Measurements from ENCODE around the gene RNF20. TPM values are rescaled to one million over a fixed set of nuclear protein-coding genes. Genes with fewer than 3 reads are reported as not detected.

The RNF20 gene
- polyA plus RNA-seq (2011; rRNA removed): 54.4 and 56.9 TPM in 2 replicates
- polyA plus RNA-seq (2012; cell fraction: cytosol; rRNA removed): 8.3 and 9.2 TPM in 2 replicates
- 6.2 and 10.1 TPM in 2 replicates for polyA plus RNA-seq (2012; cell fraction: nucleus; rRNA removed)
- 31.8 to 32.4 TPM (median 32.3 TPM) in 3 replicates for polyA plus RNA-seq (2017; fragmentation: RNase III; extraction: RNeasy Plus Mini Kit Qiagen cat#74134 plus additional on column Dnase treatment)
- polyA minus RNA-seq (2011; rRNA and poly(A)+ RNA removed): 40.4 and 42.9 TPM in 2 replicates

- CTCF ChIA-PET: interaction anchor here (0.6 to 12.1 kb wide), 5 partner anchors 68 to 1612 kb away, joined by 3 to 178 read pairs (median 10); no protein-coding TSS in a partner anchor
- ATAC-seq (peak; percentile 97), DNase-seq (ENCODE audit: low read depth in 1 of 2, low spot score in 1 of 2) (peak; percentile 96 to 98), FAIRE-seq (peak; percentile 67)
- TF ChIP-seq HOXB5 (CRISPR knock-in tag; IDR thresholded peaks at IDR 0.05) (no peak), JUN (IDR thresholded peaks at IDR 0.05) (peak in 1 of 2 experiments; percentile 75; a peak in 2 of 5 replicates), CEBPB (IDR thresholded peaks at IDR 0.05) (peak in 1 of 2 experiments; percentile 50; a peak in 2 of 4 replicates), BHLHE40 (IDR thresholded peaks at IDR 0.05; ENCODE audit: low read depth, low read length) (0 out of 2 replicates have a peak, but pooled peaks have one; percentile 28), PHF8 (IDR thresholded peaks at IDR 0.05; ENCODE audit: borderline replicate concordance, low read depth) (peak; percentile 40), RFX5 (IDR thresholded peaks at IDR 0.05) (peak; percentile 61; the same call in 1 of the 2 replicates), PBX3 (IDR thresholded peaks at IDR 0.05) (peak; percentile 95), POLR2A (IDR thresholded peaks at IDR 0.05; ENCODE audit: low read length) (peak; percentile 53), KDM1A (IDR thresholded peaks at IDR 0.05; ENCODE audit: low read depth) (no peak)
- TF ChIP-seq, protein P1, sequence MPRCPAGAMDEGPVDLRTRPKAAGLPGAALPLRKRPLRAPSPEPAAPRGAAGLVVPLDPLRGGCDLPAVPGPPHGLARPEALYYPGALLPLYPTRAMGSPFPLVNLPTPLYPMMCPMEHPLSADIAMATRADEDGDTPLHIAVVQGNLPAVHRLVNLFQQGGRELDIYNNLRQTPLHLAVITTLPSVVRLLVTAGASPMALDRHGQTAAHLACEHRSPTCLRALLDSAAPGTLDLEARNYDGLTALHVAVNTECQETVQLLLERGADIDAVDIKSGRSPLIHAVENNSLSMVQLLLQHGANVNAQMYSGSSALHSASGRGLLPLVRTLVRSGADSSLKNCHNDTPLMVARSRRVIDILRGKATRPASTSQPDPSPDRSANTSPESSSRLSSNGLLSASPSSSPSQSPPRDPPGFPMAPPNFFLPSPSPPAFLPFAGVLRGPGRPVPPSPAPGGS (IDR thresholded peaks at IDR 0.05): 0 out of 3 replicates have a peak, but pooled peaks have one; percentile 34
- H3K4me1 ChIP-seq: peaks cover 21% of the 10 kb centered on the region
- POLR2A ChIA-PET: interaction anchor here (0.6 to 2.4 kb wide), 7 partner anchors 26 to 222 kb away, joined by 3 to 19 read pairs (median 5); partner anchors contain the start of genes MRPL50 and ZNF189
- no peaks in the 10 kb centered on the region for H3K9me3 ChIP-seq
- H3K27ac ChIP-seq: peak within 1 kb of the TSS; percentile 88 to 94
- WGBS (ENCODE audit: missing lambda C conversion rate): under 1% methylated on average over 44 of the region's 45 CpGs
- peak within 1 kb of the TSS; percentile 92 for H3K4me2 ChIP-seq
- peak within 1 kb of the TSS; percentile 94 for H3K4me3 ChIP-seq
Measured at GRCh38 chr9:101533334-101534204, at the start of gene RNF20. Gene RNF20 (plus strand): TSS chr9:101533853. CDS start chr9:101535424, 1,571 bp downstream.

DNA sequence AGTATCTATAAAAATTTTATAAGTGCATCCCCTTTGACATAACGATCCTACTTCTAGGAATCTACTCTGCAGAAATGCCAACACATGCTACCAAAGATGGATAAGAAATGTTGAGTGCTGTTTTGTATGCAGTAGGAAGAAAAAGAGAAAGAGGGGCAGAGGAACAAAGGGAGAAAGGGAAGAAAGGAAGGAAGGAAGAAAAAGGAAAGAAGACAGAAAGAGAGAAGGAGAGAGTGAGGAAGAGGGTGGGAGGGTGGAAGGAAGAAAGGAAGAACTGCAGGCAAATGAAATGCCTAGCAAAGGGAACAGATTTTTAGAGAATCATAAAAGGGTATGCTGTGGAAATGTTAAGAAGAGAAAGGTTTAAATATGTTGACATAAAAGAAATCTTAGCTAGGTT is 49.6 kb upstream of the RNF20 start:
- no peak overlapping the region for H3K4me2 ChIP-seq
- no peaks in the 10 kb centered on the region for H3K9me3 ChIP-seq
- H3K4me3 ChIP-seq: no peak overlapping the region
- 92% methylated on average over 1 of the region's 1 CpG for WGBS (ENCODE audit: missing lambda C conversion rate)
- peaks cover 15% of the 10 kb centered on the region; the same call in 2 of the 3 replicates for H3K4me1 ChIP-seq
- FAIRE-seq (no peak), DNase-seq (ENCODE audit: low read depth in 1 of 2, low spot score in 1 of 2) (no peak), ATAC-seq (no peak)
- CTCF ChIA-PET: interaction anchor here (0.9 to 1.6 kb wide), 4 partner anchors 19 to 46 kb away, joined by 3 to 4 read pairs (median 4); no protein-coding TSS in a partner anchor
- H3K27ac ChIP-seq: no peak overlapping the region
- TF ChIP-seq HEYL (CRISPR knock-in tag; IDR thresholded peaks at IDR 0.05): no peak
- TF ChIP-seq RAD21 (conservative IDR thresholded peaks at IDR 0.05 in 1 of 2, IDR thresholded peaks at IDR 0.05 in 1 of 2): no peak
- no peak for TF ChIP-seq HOXB13 (CRISPR knock-in tag; IDR thresholded peaks at IDR 0.05; ENCODE audit: low read depth)
- TF ChIP-seq FOSB (CRISPR knock-in tag; IDR thresholded peaks at IDR 0.05): no peak
- TF ChIP-seq EHF (CRISPR knock-in tag; IDR thresholded peaks at IDR 0.05): no peak
- no peak for TF ChIP-seq USF2 (IDR thresholded peaks at IDR 0.05)
- no peak for TF ChIP-seq MAX (IDR thresholded peaks at IDR 0.05)
- no peak for TF ChIP-seq NFE2L2 (conservative IDR thresholded peaks at IDR 0.05; ENCODE audit: low read length)
- TF ChIP-seq SREBF2 (IDR thresholded peaks at IDR 0.05): no peak
- no peak for TF ChIP-seq EHMT2 (IDR thresholded peaks at IDR 0.05; ENCODE audit: low read depth)
- TF ChIP-seq ZC3H11A (IDR thresholded peaks at IDR 0.05): no peak
- TF ChIP-seq, protein P1 (IDR thresholded peaks at IDR 0.05): no peak
- POLR2A ChIA-PET: no interaction called here
